ENCODE results near the gene PPP3CA. TPM values are rescaled to one million over a fixed set of nuclear protein-coding genes. Genes with fewer than 3 reads are reported as not detected.

The PPP3CA gene
- total RNA-seq, 1 donor from 2014 or later: 29.9 TPM

GRCh38 chr4:101156619-101157310 lies 190.6 kb downstream of the PPP3CA start:
- H3K9me3 Mint-ChIP-seq (ENCODE audit: unreplicated experiment): no peaks in the 10 kb centered on the region
- no peak for TF ChIP-seq CTCF (IDR thresholded peaks at IDR 0.05; ENCODE audit: partially characterized antibody, unreplicated experiment)
- no peak overlapping the region for H3K27ac Mint-ChIP-seq (ENCODE audit: unreplicated experiment)
- H3K27me3 Mint-ChIP-seq (ENCODE audit: unreplicated experiment): no peaks in the 10 kb centered on the region
- H3K4me3 Mint-ChIP-seq (ENCODE audit: unreplicated experiment): no peak overlapping the region
- DNase-seq: no peak
- no peaks in the 10 kb centered on the region for H3K36me3 Mint-ChIP-seq (ENCODE audit: unreplicated experiment)
- peaks cover 4% of the 10 kb centered on the region for H3K4me1 Mint-ChIP-seq (ENCODE audit: low read depth, unreplicated experiment)

- Mint-ChIP-seq H3K4me3 (ENCODE audit: unreplicated experiment) (no peak overlapping the region), H3K36me3 (ENCODE audit: unreplicated experiment) (no peaks in the 10 kb centered on the region), H3K27me3 (ENCODE audit: unreplicated experiment) (no peaks in the 10 kb centered on the region), H3K4me1 (ENCODE audit: low read depth, unreplicated experiment) (peaks cover 4% of the 10 kb centered on the region), H3K27ac (ENCODE audit: unreplicated experiment) (no peak overlapping the region), H3K9me3 (ENCODE audit: unreplicated experiment) (no peaks in the 10 kb centered on the region)
- no peak for DNase-seq
- TF ChIP-seq CTCF (IDR thresholded peaks at IDR 0.05; ENCODE audit: partially characterized antibody, unreplicated experiment): no peak
Measured at GRCh38 chr4:101155945-101156344, 191.4 kb downstream of the PPP3CA start.

- Mint-ChIP-seq H3K4me3 (ENCODE audit: unreplicated experiment) (no peak overlapping the region), H3K4me1 (ENCODE audit: low read depth, unreplicated experiment) (peaks cover 4% of the 10 kb centered on the region), H3K27me3 (ENCODE audit: unreplicated experiment) (no peaks in the 10 kb centered on the region), H3K9me3 (ENCODE audit: unreplicated experiment) (no peaks in the 10 kb centered on the region), H3K27ac (ENCODE audit: unreplicated experiment) (no peak overlapping the region), H3K36me3 (ENCODE audit: unreplicated experiment) (no peaks in the 10 kb centered on the region)
- DNase-seq: no peak
- TF ChIP-seq CTCF (IDR thresholded peaks at IDR 0.05; ENCODE audit: partially characterized antibody, unreplicated experiment): no peak
Measured at GRCh38 chr4:101155368-101155767, 192.0 kb downstream of the PPP3CA start.

GRCh38 chr4:101153653-101154052 lies 193.7 kb downstream of the PPP3CA start:
- H3K4me3 Mint-ChIP-seq (ENCODE audit: unreplicated experiment): no peak overlapping the region
- DNase-seq: no peak
- H3K9me3 Mint-ChIP-seq (ENCODE audit: unreplicated experiment): no peaks in the 10 kb centered on the region
- no peaks in the 10 kb centered on the region for H3K36me3 Mint-ChIP-seq (ENCODE audit: unreplicated experiment)
- no peak for TF ChIP-seq CTCF (IDR thresholded peaks at IDR 0.05; ENCODE audit: partially characterized antibody, unreplicated experiment)
- H3K4me1 Mint-ChIP-seq (ENCODE audit: low read depth, unreplicated experiment): peaks cover 4% of the 10 kb centered on the region
- no peaks in the 10 kb centered on the region for H3K27me3 Mint-ChIP-seq (ENCODE audit: unreplicated experiment)
- no peak overlapping the region for H3K27ac Mint-ChIP-seq (ENCODE audit: unreplicated experiment)

- H3K27ac Mint-ChIP-seq (ENCODE audit: unreplicated experiment): no peak overlapping the region
- DNase-seq: no peak
- H3K9me3 Mint-ChIP-seq (ENCODE audit: unreplicated experiment): no peaks in the 10 kb centered on the region
- no peaks in the 10 kb centered on the region for H3K27me3 Mint-ChIP-seq (ENCODE audit: unreplicated experiment)
- no peak for TF ChIP-seq CTCF (IDR thresholded peaks at IDR 0.05; ENCODE audit: partially characterized antibody, unreplicated experiment)
- H3K4me1 Mint-ChIP-seq (ENCODE audit: low read depth, unreplicated experiment): no peaks in the 10 kb centered on the region
- H3K36me3 Mint-ChIP-seq (ENCODE audit: unreplicated experiment): no peaks in the 10 kb centered on the region
- no peak overlapping the region for H3K4me3 Mint-ChIP-seq (ENCODE audit: unreplicated experiment)
Measured at GRCh38 chr4:101152521-101152920, 194.8 kb downstream of the PPP3CA start.

Data from glutamatergic neuron (in vitro differentiated cells).